Aorta (tissue), 5 donors: ENCODE results near the gene PRKCE. TPM values are rescaled to one million over a fixed set of nuclear protein-coding genes. Genes with fewer than 3 reads are reported as not detected.

Source experiments
- ATAC-seq: fragments of 200-7000 bp; cut with Tn5 transposase; one replicate; pipeline ENCODE4 v1.9.1; 2022; ENCODE audit warnings: moderate library complexity; ENCODE audit not compliant: low FRiP score
- DNase-seq, 2 donors: peaks; one replicate each; pipeline ENCODE4 v3.0.0-alpha.2; 2020
- H3K27ac ChIP-seq, 2 donors: one replicate each; pipeline ENCODE4 v1.5.1; 2013; ENCODE audit warnings: low read length in 2 of 2, mild to moderate bottlenecking in 2 of 2, moderate library complexity in 2 of 2, control low read depth in 1 of 2, inconsistent platforms in 1 of 2, low read depth in 1 of 2
- H3K27me3 ChIP-seq, 2 donors: one replicate each; pipeline ENCODE4 v1.6.1; 2013; ENCODE audit warnings: control low read depth in 1 of 2, low read length in 1 of 2, mild to moderate bottlenecking in 1 of 2, moderate library complexity in 1 of 2; ENCODE audit not compliant: insufficient read depth in 2 of 2, control insufficient read depth in 1 of 2
- H3K36me3 ChIP-seq, 2 donors: one replicate each; pipeline ENCODE4 v1.6.1; 2013; ENCODE audit warnings: control low read depth in 1 of 2, low read length in 1 of 2, mild to moderate bottlenecking in 1 of 2; ENCODE audit not compliant: insufficient read depth in 2 of 2, control insufficient read depth in 1 of 2
- H3K4me1 ChIP-seq, 2 donors: one replicate each; pipeline ENCODE4 v1.6.1; 2013; ENCODE audit warnings: low read length in 2 of 2, control low read depth in 1 of 2, mild to moderate bottlenecking in 1 of 2, moderate library complexity in 1 of 2; ENCODE audit not compliant: insufficient read depth in 2 of 2, control insufficient read depth in 1 of 2
- H3K4me3 ChIP-seq, 2 donors: one replicate each; pipeline ENCODE4 v1.5.1; 2013; ENCODE audit warnings: low read length in 2 of 2, control low read depth in 1 of 2, mild to moderate bottlenecking in 1 of 2
- H3K9me3 ChIP-seq: one replicate; pipeline ENCODE4 v1.6.1; 2013; ENCODE audit warnings: mild to moderate bottlenecking, low read length; ENCODE audit not compliant: control insufficient read depth
- whole genome bisulfite sequencing, 2 donors: extraction: QIAGEN DNeasy Blood & Tissue Kit; methylation state at CpG; one replicate each; pipeline ENCODE4 v1.1.7; 2013; 5-methylcytosine and 5-hydroxymethylcytosine counted together
- intact Hi-C, 2 donors: fragments of 100-400 bp; cut with DNase I; formaldehyde crosslinking; loops; one replicate each; pipeline versions ENCODE4 v1.14.2 to v1.15.0; 2022
- polyA plus RNA-seq, 2 donors: library from polyadenylated mRNA; stranded (reverse); fragments of 200-250 nt; gene quantifications; one replicate each; pipeline ENCODE4 v1.2.3, GENCODE V29; 2013
- total RNA-seq, 2 donors: library from RNA; stranded (reverse); fragmentation: NEBNext Ultra II Directional; extraction: Animal tissue kit (Norgen Biotek cat#: 25700); gene quantifications; one replicate each; pipeline ENCODE4 v1.2.1, GENCODE V29; 2021
- donor health status: healthy with polysubstance abuse.
- donor health status: Bipolar disorder and iron deficiency.
- donor health status: DM: no; HTN: no; CAD: no.
- donor health status: DM: no; HTN: no; CAD: no.
- donor health status: DM: yes; HTN: yes; CAD: no.

The PRKCE gene
- total and polyA plus RNA-seq, 4 donors: 1.5 to 23.8 (median 11.2) TPM

DNA sequence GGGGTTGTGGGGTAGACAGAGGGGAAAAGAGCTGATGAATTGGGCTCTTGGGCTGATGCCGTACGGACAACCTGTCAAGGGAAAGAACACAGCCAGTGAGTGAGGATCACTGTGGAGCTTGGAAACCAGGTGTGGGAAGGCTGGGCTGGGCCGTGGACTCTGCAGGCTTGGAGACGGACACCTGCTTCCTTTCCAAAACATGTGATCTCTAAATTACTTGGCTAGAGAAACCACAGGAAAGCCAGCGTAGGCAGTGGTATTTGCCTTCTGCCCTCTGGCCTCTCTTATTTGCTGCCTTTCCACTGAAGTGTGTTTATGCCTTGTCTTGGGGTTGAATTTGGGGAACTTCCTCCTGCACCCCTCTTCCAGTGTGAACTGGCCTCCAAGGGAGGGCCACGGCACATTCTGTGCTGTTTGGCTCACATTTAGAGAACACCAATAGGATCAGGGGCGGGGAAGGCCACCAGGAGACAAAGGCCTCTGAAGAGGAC is 267.7 kb downstream of the PRKCE start:
- Histone ChIP-seq H3K4me1 (no peaks in the 10 kb centered on the region), H3K27ac (no peak overlapping the region), H3K27me3 (no peaks in the 10 kb centered on the region), H3K9me3 (no peaks in the 10 kb centered on the region), H3K4me3 (no peak overlapping the region), H3K36me3 (no peaks in the 10 kb centered on the region)
- intact Hi-C loops: no loop called here
- DNase-seq (no peak), ATAC-seq (no peak)
- WGBS, 2 donors: 91% methylated on average over 7 of the region's 7 CpGs

GRCh38 chr2:45919711-45920111 is 268.2 kb downstream of the PRKCE start:
- ATAC-seq: no peak
- intact Hi-C loops: no loop called here
- DNase-seq: no peak

GRCh38 chr2:45921921-45922320 is 270.4 kb downstream of the PRKCE start:
- intact Hi-C loops: no loop called here
- Histone ChIP-seq H3K27ac (no peak overlapping the region), H3K4me1 (peaks cover 0 to 9% of the 10 kb centered on the region in 2 donors), H3K9me3 (no peaks in the 10 kb centered on the region), H3K36me3 (no peaks in the 10 kb centered on the region), H3K4me3 (no peak overlapping the region), H3K27me3 (no peaks in the 10 kb centered on the region)
- ATAC-seq (no peak), DNase-seq (no peak)

More at GRCh38 chr2:45919711-45920111, 268.2 kb downstream of the PRKCE start:
- Histone ChIP-seq H3K27me3 (no peaks in the 10 kb centered on the region), H3K27ac (no peak overlapping the region), H3K4me1 (no peaks in the 10 kb centered on the region), H3K36me3 (no peaks in the 10 kb centered on the region), H3K9me3 (no peaks in the 10 kb centered on the region), H3K4me3 (no peak overlapping the region)
- 94 to 95% methylated on average over 3 of the region's 3 CpGs for WGBS, 2 donors

- intact Hi-C loops: no loop called here
- DNase-seq: no peak
- no peaks in the 10 kb centered on the region for H3K9me3 ChIP-seq
- H3K27ac ChIP-seq: no peak overlapping the region
- 87 to 90% methylated on average over 7 of the region's 7 CpGs for WGBS, 2 donors
- peaks cover 0 to 9% of the 10 kb centered on the region in 2 donors for H3K4me1 ChIP-seq
- no peaks in the 10 kb centered on the region for H3K36me3 ChIP-seq
- H3K4me3 ChIP-seq: no peak overlapping the region
- H3K27me3 ChIP-seq: no peaks in the 10 kb centered on the region
- ATAC-seq: no peak
Measured at GRCh38 chr2:45922577-45922988, 271.1 kb downstream of the PRKCE start.

DNA sequence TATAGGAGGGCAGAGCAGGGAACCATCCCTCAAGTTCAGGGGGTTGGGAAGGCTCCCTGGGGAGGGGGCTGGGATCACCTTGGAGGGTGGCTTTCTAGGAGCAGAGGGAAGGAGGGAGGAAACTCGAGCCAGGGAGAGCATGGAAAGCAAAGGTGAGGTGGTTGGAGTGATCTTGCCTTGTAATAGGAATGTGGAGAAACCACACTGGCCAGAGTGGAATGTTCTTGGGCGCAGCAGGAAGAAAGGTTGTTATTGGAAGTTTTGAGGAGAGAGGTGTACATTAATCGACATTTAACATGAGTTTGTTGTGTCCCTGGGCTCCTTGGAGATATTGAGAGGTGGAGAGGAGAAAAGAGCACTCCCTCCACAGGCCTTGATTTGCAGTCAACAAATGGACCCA is 272.2 kb downstream of the PRKCE start:
- intact Hi-C loops: no loop called here
- 97 to 100% methylated on average over 3 of the region's 3 CpGs for WGBS, 2 donors
- Histone ChIP-seq H3K27ac (no peak overlapping the region), H3K36me3 (no peaks in the 10 kb centered on the region), H3K4me3 (no peak overlapping the region), H3K9me3 (no peaks in the 10 kb centered on the region), H3K4me1 (peaks cover 0 to 9% of the 10 kb centered on the region in 2 donors), H3K27me3 (no peaks in the 10 kb centered on the region)
- no peak for ATAC-seq
- no peak for DNase-seq

- no peak overlapping the region for H3K4me3 ChIP-seq
- H3K27me3 ChIP-seq: no peaks in the 10 kb centered on the region
- H3K36me3 ChIP-seq: no peaks in the 10 kb centered on the region
- intact Hi-C loops: no loop called here
- H3K4me1 ChIP-seq: peaks cover 0 to 9% of the 10 kb centered on the region in 2 donors
- ATAC-seq (no peak), DNase-seq (no peak)
- WGBS, 2 donors: 90 to 92% methylated on average over 4 of the region's 4 CpGs
- no peak overlapping the region for H3K27ac ChIP-seq
- no peaks in the 10 kb centered on the region for H3K9me3 ChIP-seq
Measured at GRCh38 chr2:45925026-45925425, 273.6 kb downstream of the PRKCE start.

- Histone ChIP-seq H3K27me3 (no peaks in the 10 kb centered on the region), H3K36me3 (no peaks in the 10 kb centered on the region), H3K27ac (peak overlapping the region in 1 of 2 donors; percentile 73), H3K4me1 (peaks cover 0 to 9% of the 10 kb centered on the region in 2 donors), H3K4me3 (no peak overlapping the region), H3K9me3 (no peaks in the 10 kb centered on the region)
- no peak for ATAC-seq
- 33 to 43% methylated on average over 8 of the region's 8 CpGs for WGBS, 2 donors
- intact Hi-C loops: no loop called here
- peak in 1 of 2 donors; percentile 54 for DNase-seq
Measured at GRCh38 chr2:45925636-45926366, 274.3 kb downstream of the PRKCE start.

GRCh38 chr2:45928946-45929345 is 277.5 kb downstream of the PRKCE start:
- Histone ChIP-seq H3K4me1 (peaks cover 0 to 9% of the 10 kb centered on the region in 2 donors), H3K27me3 (no peaks in the 10 kb centered on the region), H3K27ac (no peak overlapping the region), H3K4me3 (no peak overlapping the region), H3K36me3 (no peaks in the 10 kb centered on the region), H3K9me3 (no peaks in the 10 kb centered on the region)
- no peak for DNase-seq
- intact Hi-C loops: no loop called here
- WGBS, 2 donors: 95 to 98% methylated on average over 10 of the region's 10 CpGs
- ATAC-seq: peak; percentile 47

- no peak for ATAC-seq
Measured at GRCh38 chr2:45929674-45930395, 278.4 kb downstream of the PRKCE start.

More at GRCh38 chr2:45929674-45930395, 278.4 kb downstream of the PRKCE start:
- no peaks in the 10 kb centered on the region for H3K9me3 ChIP-seq
- 95 to 97% methylated on average over 6 of the region's 6 CpGs for WGBS, 2 donors
- no peaks in the 10 kb centered on the region for H3K36me3 ChIP-seq
- H3K4me3 ChIP-seq: no peak overlapping the region
- no peak overlapping the region for H3K27ac ChIP-seq
- peaks cover 0 to 9% of the 10 kb centered on the region in 2 donors for H3K4me1 ChIP-seq
- intact Hi-C loops: no loop called here
- no peak for DNase-seq
- no peaks in the 10 kb centered on the region for H3K27me3 ChIP-seq
